Fibroblast of lung (primary cell): ENCODE data around the gene FAM174C. TPM values are rescaled to one million over a fixed set of nuclear protein-coding genes. Genes with fewer than 3 reads are reported as not detected.
A peak's percentile ranks its signal among the peaks of the same experiment; 100 is the strongest.

Experiments
- DNase-seq, 2 donors: peaks; one replicate each; pipeline versions ENCODE4 v3.0.0 to v3.0.0-alpha.2; 2010; ENCODE audit warnings: low read depth in 2 of 2
- H2AFZ ChIP-seq: 2 replicates; pipeline ENCODE4 v1.5.1; 2012; ENCODE audit warnings: low read length, control low read depth, inconsistent platforms
- H3K27ac ChIP-seq: 2 replicates; pipeline ENCODE4 v1.5.1; 2011; ENCODE audit warnings: low read length, control low read depth; ENCODE audit not compliant: insufficient read depth
- H3K27me3 ChIP-seq: 2 replicates; pipeline ENCODE4 v1.5.1; 2011; ENCODE audit warnings: mild to moderate bottlenecking, low read length; ENCODE audit not compliant: control insufficient read depth, insufficient read depth
- H3K36me3 ChIP-seq: 2 replicates; pipeline ENCODE4 v1.5.1; 2011; ENCODE audit warnings: low read length; ENCODE audit not compliant: control insufficient read depth, insufficient read depth
- H3K4me1 ChIP-seq: 2 replicates; pipeline ENCODE4 v1.5.1; 2011; ENCODE audit warnings: low read length; ENCODE audit not compliant: control insufficient read depth, insufficient read depth; ENCODE audit errors: extremely low read depth
- H3K4me2 ChIP-seq: 2 replicates; pipeline ENCODE4 v1.5.1; 2011; ENCODE audit warnings: low read length, control low read depth; ENCODE audit not compliant: insufficient read depth; ENCODE audit errors: extremely low read depth
- H3K4me3 ChIP-seq, 4 experiments: fragments of 200-600 bp in 1 of 4; sonication (generic) in 1 of 4; replicated peaks in 1 of 4; 2 replicates each; pipeline ENCODE4 v1.5.1; 2011 to 2016; ENCODE audit warnings: low read length in 4 of 4, low read depth in 3 of 4, mild to moderate bottlenecking in 3 of 4, control low read depth in 2 of 4, inconsistent platforms in 1 of 4, mixed read lengths in 1 of 4; ENCODE audit not compliant: insufficient read depth in 1 of 4; ENCODE audit errors: control extremely low read depth in 1 of 4
- H3K79me2 ChIP-seq: 2 replicates; pipeline ENCODE4 v1.5.1; 2012; ENCODE audit warnings: mild to moderate bottlenecking, low read length, inconsistent platforms; ENCODE audit not compliant: control insufficient read depth, insufficient read depth
- H3K9ac ChIP-seq: 2 replicates; pipeline ENCODE4 v1.5.1; 2011; ENCODE audit warnings: mild to moderate bottlenecking, low read length, control low read depth; ENCODE audit not compliant: insufficient read depth
- H3K9me3 ChIP-seq: 2 replicates; pipeline ENCODE4 v1.5.1; 2012; ENCODE audit warnings: low read depth, low read length; ENCODE audit not compliant: control insufficient read depth, insufficient read depth
- H4K20me1 ChIP-seq: 2 replicates; pipeline ENCODE4 v1.5.1; 2011; ENCODE audit warnings: low read length; ENCODE audit not compliant: control insufficient read depth, insufficient read depth; ENCODE audit errors: extremely low read depth
- CTCF ChIP-seq, 2 donors: IDR thresholded peaks in 1 of 2; conservative IDR thresholded peaks in 1 of 2; 1 replicate in 1 of 2; 2 replicates in 1 of 2; pipeline ENCODE4 v1.5.1; 2011 to 2012; ENCODE audit warnings: low read length in 2 of 2, control low read depth in 1 of 2, inconsistent platforms in 1 of 2, low read depth in 1 of 2, mild to moderate bottlenecking in 1 of 2
- EZH2 ChIP-seq: IDR thresholded peaks from 2 replicates; pipeline ENCODE4 v1.5.1; 2012; ENCODE audit warnings: low read length, control low read depth, mild to moderate bottlenecking; ENCODE audit errors: missing control alignments
- polyA plus RNA-seq, 2 donors: library from polyadenylated mRNA; depleted of rRNA in 1 of 2; stranded (reverse) in 1 of 2; unstranded in 1 of 2; fragments of >200 nt; gene quantifications; 2 replicates each; pipeline ENCODE4 v1.2.1, GENCODE V29; 2011 to 2012; ENCODE audit warnings: missing spikeins in 1 of 2
- total RNA-seq: library from RNA; depleted of rRNA; stranded (reverse); fragments of >200 nt; gene quantifications from 2 replicates; pipeline ENCODE4 v1.2.1, GENCODE V29; 2014

FAM174C gene
- total and polyA plus RNA-seq, 2 donors (not counting 1 experiment from before 2014, with no cell fraction given): 16.1 to 22.5 TPM

DNA sequence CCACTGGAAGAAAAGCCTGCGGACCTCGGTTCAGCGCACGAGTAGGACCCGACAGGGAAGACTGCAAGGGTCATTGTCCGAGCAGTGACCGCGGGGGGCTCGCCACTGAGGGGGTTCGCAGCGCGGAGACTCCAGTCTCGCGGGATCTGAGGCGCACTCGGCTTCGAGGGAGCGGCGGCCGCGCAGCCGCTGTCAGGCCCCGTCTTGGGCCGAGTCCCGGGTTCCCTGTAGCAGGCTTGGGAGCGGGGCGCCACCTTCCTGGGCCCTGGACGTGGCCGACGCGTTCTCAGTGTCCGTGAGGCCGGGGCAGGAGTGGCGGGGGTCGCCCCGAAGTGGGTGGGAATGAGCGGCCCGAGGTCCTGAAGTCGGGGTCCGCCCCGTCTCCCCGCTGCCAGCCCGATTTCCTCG, 474 bp upstream of the FAM174C start:
- Histone ChIP-seq H3K9me3 (no peaks in the 10 kb centered on the region), H4K20me1 (no peaks in the 10 kb centered on the region), H2AFZ (no peak overlapping the region), H3K9ac (peak overlapping the region; percentile 85), H3K36me3 (peaks cover 48% of the 10 kb centered on the region), H3K27ac (peak overlapping the region; percentile 92), H3K79me2 (peaks cover 56% of the 10 kb centered on the region), H3K4me1 (peaks cover 34% of the 10 kb centered on the region), H3K4me3 (peak overlapping the region in 2 of 4 experiments; percentile 34 to 72), H3K4me2 (peak overlapping the region; percentile 63), H3K27me3 (no peaks in the 10 kb centered on the region)
- TF ChIP-seq EZH2: no peak
- TF ChIP-seq CTCF (conservative IDR thresholded peaks at IDR 0.05 in 1 of 2, IDR thresholded peaks at IDR 0.05 in 1 of 2; ENCODE audit: low read depth in 1 of 2, low read length in 2 of 2): no peak
- no peak for DNase-seq

- Histone ChIP-seq H3K27me3 (no peaks in the 10 kb centered on the region), H3K9me3 (no peaks in the 10 kb centered on the region), H3K9ac (peak overlapping the region; percentile 85), H3K4me2 (peak overlapping the region; percentile 93), H3K79me2 (peaks cover 44% of the 10 kb centered on the region), H4K20me1 (no peaks in the 10 kb centered on the region), H2AFZ (no peak overlapping the region), H3K36me3 (peaks cover 49% of the 10 kb centered on the region), H3K27ac (peak overlapping the region; percentile 92), H3K4me1 (peaks cover 28% of the 10 kb centered on the region), H3K4me3 (peak overlapping the region; percentile 52 to 72 (median 63))
- DNase-seq: no peak
- TF ChIP-seq CTCF (conservative IDR thresholded peaks at IDR 0.05 in 1 of 2, IDR thresholded peaks at IDR 0.05 in 1 of 2; ENCODE audit: low read depth in 1 of 2, low read length in 2 of 2): no peak
- no peak for TF ChIP-seq EZH2
These were observed 772 bp downstream of the FAM174C start for GRCh38 chr19:1275976-1276627.

GRCh38 chr19:1276628-1277022, 1.3 kb downstream of the FAM174C start:
- TF ChIP-seq CTCF (conservative IDR thresholded peaks at IDR 0.05 in 1 of 2, IDR thresholded peaks at IDR 0.05 in 1 of 2; ENCODE audit: low read depth in 1 of 2, low read length in 2 of 2): no peak
- no peak for TF ChIP-seq EZH2
- DNase-seq: no peak
- Histone ChIP-seq H3K27me3 (no peaks in the 10 kb centered on the region), H2AFZ (no peak overlapping the region), H3K4me3 (peak overlapping the region in 3 of 4 experiments; percentile 60 to 72 (median 66)), H4K20me1 (no peaks in the 10 kb centered on the region), H3K4me2 (peak overlapping the region; percentile 93), H3K79me2 (peaks cover 39% of the 10 kb centered on the region), H3K36me3 (peaks cover 44% of the 10 kb centered on the region), H3K9ac (peak overlapping the region; percentile 85), H3K4me1 (peaks cover 24% of the 10 kb centered on the region), H3K27ac (peak overlapping the region; percentile 92), H3K9me3 (no peaks in the 10 kb centered on the region)
